Stimulated activated CD8-positive, alpha-beta memory T cell treated with anti-CD3 and anti-CD28 coated beads, Interleukin-4, amount 100 ng/mL, for 1 hour (primary cell): Measurements from ENCODE around the gene MARF1.
A peak's percentile ranks its signal among the peaks of the same experiment; 100 is the strongest.
"Not testable (repeated sequence)": the region's sequence is repeated elsewhere in the genome, so short reads cannot be mapped to it uniquely, and the experiment has no call there.

Source experiments
- DNase-seq, 2 donors: peaks; one replicate each; pipeline ENCODE4 v3.0.0-alpha.2; 2020; ENCODE audit warnings: low read depth in 2 of 2, low spot score in 1 of 2

Gene MARF1

DNA sequence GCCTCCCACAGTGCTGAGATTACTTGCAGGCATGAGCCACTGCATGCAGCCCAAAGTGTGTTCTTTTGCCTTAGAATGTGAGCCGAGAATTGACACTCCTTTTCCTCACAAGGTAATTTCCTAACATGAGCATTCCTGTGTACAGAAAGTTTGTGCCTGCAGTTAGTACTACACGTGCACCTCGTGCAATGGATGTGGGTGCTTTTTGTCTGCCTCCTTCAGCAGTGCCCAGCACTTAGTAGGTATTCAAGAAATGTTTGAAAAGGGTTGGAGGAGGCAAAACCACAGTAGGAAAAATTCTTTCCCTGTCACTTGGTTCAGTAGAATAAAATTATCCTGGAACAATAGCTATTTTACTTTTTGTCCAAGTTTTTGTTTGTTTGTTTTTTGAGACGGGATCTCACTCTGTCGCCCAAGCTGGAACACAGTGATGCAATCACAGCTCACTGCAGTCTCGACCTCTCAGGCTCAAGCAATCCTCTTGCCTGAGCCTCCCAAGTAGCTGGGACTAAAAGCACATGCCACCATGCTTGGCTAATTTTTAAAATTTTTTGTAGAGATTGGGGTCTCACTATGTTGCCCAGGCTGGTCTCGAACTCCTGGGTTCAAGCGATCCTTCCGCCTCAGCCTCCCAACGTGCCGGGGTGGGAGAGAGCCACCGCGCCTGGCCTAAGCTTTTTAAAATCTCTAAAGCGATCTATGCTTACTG, 9.5 kb upstream of the MARF1 start:
- no peak for DNase-seq

DNA sequence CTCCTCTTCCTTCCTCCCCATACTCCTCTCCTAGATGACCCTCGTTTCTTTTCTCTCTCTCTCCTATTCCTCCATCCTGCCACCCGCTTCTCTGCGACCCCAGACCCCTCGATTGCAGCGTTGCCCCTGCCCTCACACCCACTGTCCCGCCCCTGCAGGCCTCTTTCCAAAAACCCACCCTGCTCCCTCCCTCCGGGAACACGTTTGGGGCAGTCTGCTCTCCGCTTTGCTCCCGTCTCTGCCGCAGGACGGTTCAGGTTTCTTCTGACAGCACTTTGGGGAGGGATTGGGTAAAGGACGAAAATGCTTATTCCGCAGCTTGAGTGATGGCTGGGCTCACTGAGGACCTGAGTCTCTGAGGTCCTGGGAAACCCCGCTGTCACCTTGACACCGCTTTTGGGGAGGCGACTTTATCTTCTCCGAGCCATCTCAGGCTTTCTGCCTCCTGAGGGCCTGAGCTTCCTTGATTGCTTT, 7.8 kb upstream of the MARF1 start:
- no peak for DNase-seq

DNA sequence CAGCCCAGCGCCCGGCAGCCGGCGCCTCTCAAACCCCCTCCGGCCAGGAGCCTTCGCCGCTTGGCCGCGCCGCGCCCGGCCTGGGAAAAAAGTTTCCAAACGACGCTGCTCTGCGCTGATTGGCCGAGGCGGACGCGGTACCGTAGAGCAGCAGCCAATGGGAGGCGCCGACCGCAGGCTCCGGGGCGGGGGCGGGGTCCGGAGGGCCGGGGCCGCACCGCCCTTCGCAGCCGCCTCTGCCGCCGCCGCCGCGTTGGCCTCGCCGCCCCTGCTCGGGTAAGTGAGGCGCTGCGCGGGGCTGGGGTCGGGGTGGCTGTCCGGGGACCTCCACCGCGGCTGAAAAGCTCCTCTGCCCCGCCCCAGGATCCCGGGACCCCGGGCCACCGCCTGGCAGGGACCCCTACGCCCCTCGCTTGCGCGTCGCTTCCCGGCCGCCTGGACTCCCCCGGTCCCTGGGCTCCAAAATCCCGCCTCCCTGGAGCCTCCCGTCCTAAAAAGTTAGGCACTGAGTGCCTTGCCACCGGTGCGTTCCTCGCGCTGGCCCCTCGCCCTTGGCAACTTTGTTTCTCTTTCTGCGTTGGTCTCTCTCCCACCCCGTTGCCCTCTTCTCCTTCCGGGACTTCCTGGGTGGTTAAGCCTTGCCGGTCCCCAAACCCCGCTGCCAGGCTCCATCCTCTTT, 7.2 kb upstream of the MARF1 start, which contains the start of gene NDE1:
TSS of gene NDE1 (plus strand) at position 227 of the 679 bp plus-strand sequence. CDS start 14,534 bp downstream, outside the sequence.
- peak; percentile 76 to 77 for DNase-seq

DNA sequence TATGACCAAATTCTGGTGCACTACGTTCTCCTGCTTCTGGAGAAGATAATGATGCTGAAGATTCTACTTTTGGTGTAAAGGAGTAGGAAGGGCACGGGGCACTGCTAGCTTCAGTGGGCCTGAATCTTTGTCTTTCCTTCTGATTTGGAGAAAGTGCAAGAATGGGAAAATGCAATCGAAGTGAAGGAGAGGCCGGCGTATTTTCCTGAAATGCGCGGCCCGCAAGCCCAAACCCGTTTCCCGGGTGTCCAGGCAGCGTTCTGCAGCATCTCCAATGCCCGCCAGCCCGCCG, 6.7 kb upstream of the MARF1 start:
- DNase-seq, result no peak

DNA sequence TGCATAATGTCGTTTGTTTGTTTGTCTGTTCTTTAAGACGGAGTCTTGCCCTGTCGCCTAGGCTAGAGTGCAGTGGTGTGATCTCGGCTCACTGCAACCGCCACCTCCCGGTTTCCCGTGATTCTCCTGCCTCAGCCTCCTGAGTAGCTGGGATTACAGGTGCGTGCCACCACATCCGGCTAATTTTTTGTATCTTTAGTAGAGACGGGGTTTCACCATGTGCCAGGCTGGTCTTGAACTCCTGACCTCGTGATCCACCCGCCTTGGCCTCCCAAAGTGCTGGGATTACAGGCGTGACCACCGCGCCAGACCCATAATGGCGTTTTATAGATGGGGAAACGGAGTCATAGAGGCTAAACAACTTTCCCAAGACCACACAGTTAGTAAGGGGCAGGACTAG, 6.4 kb upstream of the MARF1 start:
- DNase-seq, result not testable (repeated sequence)

DNA sequence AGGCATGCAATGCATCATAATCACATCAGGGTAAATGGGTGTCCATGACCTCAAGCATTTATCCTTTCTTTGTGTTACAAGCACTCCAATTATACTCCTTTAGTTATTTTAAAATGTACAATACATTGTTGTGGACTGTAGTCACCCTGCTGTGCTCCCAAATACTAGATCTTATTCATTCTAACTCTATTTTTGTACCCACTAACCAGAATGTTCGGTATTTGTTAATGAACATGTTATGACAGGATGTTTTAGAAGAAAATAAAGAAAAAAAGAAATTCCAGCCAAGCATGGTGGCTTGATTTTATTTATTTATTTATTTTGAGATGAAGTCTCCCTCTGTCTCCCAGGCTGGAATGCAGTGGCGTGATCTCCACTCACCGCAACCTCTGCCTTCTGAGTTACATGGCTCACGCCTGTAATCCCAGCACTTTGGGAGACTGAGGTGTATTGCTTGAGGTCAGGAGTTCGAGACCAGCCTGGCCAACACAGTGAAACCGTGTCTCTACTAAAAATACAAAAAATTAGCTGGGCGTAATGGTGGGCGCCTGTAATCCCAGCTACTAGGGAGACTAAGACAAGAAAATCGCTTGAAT, 5.3 kb upstream of the MARF1 start:
- no peak for DNase-seq

DNA sequence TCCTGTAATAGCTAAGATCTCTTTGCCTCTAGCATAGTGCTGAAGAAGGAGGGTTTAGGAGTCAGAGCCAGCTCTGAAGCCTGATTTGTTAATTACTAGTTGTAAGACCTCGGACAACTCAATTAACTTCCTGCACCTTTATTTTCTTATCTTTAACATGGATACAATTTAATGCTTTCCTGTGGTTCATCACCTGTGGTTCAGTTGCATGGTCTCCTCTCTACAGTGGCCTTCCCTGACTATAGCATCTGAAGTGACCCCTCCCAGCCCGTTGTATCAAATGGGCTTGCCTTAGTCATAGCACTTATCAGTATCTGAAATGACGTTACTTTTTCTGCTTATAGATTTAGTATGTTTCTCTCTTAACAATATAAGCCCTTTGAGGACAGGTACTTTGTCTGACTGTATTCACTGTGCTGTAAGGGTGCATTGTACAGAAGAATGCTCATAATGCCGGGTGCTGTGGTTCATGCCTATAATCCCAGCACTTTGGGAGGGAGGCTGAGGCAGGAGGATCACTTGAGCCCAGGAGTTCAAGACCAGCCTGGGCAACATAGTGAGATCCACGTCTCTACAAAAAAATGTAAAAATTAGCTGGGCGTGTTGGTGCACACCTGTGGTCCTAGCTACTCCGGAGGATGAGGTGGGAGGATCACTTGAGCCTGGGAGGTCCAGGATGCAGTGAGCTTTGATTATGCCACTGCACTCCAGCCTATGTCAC, 4.5 kb upstream of the MARF1 start:
- no peak for DNase-seq

DNA sequence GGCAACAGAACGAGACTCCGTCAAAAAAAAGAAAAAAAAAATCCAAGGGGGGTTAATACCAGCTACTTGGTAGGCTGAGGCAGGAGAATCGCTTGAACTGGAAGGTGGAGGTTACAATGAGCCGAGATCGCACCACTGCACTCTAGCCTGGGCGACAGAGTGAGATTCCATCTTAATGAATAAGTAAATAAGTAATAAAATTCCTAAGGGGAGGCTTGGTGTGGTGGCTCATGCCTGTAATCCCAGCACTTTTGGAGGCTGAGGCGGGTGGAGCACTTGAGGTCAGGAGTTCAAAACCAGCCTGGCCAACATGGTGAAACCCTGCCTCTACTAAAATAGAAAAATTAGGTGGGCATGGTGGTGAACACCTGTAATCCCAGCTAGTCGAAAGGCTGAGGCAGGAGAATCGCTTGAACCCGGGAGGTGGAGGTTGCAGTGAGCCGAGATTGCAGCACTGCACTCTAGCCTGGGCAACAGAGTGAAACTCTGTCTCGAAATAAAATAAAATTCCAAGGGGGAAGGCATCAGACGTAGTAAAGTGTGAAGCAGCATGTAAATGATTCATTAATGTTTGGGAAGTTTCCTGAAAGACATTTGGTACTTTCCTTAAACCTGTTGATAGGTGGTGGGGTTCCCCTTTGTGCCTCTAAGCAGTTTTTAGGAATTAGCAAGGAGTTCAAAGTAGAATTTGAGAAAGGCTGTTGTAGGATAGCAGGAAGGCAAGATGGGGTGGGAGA, 3.8 kb upstream of the MARF1 start:
- not testable (repeated sequence) for DNase-seq

DNA sequence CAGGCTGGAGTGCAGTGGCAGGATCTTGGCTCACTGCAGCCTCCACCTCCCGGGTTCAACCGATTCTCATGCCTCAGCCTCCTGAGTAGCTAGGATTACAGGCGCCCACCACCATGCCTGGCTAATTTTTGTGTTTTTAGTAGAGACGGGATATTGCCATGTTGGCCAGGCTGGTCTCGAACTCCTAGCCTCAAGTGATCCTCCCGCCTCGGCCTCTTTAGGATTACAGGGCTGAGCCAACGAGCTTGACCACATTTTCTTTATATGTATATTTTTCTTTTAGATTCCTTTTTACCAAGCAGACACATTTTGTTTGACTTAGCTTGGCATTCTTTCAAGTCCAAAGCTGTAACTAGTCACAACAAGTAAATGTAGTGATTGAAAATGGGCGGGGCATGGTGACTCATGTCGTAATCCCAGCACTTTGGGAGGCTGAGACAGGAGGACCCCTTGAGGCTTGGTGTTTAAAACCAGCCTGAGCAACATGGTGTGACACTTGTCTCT, 2.1 kb upstream of the MARF1 start:
- DNase-seq, result not testable (repeated sequence)

DNA sequence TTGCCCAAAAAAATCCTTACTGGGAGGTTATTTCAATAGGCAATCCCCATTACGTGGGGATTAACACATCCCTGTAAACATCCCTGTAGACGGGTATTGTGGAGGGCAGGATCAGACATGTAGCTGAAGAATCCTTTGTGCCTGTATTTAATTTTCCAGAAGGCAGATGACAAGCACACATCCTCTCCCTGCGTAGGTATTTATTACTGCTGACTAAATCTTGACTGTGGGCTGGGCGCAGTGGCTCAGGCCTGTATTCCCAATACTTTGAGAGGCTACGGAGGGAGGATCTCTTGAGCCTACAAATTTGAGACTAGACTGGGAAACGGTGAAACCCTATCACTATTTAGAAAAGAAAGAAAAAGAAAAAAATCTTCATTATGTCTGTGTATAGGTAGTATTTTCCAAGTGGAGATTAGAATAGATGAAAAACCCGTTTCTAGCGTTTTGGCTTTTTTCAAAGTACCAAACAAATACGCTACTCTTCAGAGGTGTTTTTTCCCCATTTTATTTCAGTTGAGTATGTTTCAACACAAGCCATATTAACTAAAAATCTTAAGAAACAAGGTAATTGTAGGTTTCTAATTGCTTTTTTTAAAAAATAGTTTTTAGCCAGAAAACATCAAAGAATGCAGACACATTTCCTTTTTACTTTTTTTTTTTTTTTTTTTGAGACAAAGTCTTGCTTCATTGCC, 1.5 kb upstream of the MARF1 start:
- no peak for DNase-seq

DNA sequence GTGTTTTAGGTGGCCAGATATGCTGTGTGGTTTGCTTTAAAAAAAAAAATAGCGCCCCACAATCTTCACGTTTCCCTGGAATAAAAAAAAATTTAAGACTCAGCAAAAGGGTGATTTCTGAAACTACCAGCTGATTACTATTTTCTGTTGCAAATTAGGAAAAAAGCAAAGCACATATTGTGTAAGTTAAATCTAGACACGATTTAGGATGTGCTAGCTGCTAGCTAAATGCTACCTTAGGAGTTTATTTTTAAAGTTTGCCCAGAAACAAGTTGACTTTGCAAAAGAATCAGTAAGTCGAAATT, 944 bp upstream of the MARF1 start:
- DNase-seq, result no peak

DNA sequence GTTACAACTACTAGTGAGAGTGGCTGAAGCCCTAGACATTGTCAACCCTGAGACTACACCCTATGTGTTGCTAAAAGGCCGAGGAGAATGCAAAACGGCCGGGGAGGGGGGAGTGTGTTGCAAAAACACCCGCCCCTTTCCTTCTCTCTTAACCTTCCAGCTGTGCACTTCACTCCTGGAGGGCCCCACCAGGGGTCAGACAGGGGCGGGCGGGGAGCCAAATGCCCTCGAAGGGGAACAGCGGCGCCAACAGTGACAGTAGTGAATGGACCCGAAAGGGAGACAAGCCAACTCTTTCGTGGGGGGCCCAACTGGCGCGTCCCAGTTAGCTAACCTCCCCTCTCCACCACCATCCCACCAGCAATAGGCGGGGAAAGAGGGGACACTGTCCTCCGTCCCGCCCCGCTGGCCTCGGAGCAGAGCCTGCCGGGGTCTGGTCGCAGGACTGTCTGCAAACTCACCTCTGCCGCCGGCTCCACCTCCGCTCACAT, 352 bp downstream of the MARF1 start:
- peak; percentile 44 to 65 for DNase-seq

DNA sequence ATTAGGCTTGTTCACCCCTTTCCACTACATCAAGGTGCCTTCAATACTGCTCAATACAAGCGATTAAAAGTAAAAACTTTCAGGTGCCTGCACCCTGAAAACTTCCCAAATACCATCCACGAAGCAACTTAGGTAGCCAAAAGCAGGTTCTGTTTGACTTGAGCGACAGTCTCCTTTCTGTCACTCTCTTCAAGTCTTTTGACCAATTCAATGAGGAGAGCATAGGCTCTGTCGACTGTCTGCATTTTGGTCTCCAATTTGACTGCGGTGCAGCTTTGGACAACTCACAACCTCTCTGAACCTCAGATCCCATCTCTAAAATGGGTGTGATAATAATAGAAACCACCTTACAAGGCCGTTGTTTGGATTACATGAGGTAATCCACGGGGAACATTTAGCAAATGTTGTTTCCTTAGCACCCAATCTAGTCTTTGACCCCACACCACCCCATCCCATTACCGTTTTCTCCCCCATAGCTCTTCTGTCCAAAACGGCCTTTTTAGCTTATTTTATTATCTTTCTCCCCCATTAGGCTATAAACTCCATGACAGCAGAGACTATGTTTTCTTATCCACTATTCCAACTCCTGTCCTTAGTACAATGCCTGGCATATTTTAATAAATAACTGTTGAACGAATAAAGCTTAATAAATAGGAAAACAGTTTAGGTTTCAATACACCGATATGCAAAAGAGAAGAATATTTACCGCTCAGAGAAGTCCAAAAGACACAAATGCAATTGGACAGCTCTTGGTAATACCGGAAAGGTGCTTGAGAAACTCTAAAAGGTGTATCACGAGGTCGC, 999 bp downstream of the MARF1 start:
- no peak for DNase-seq

DNA sequence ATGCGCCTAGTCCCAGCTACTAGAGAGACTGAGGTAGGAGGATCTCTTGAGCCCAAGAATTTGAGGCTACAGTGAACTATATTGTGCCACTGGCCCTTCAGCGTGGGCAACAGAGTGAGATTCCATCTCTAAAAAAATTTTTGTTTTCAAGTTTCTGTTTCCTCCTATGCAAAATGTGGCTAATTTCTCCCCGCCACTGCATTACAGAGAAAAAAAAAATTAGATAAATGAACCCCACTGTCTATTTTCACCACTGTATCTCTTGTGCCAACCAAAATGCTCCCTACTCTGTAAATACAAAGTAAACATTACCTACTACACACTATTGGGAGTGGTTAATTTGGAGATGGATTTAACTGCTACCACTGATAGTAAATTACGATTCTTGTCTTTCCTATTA, 2.0 kb downstream of the MARF1 start:
- no peak for DNase-seq

DNA sequence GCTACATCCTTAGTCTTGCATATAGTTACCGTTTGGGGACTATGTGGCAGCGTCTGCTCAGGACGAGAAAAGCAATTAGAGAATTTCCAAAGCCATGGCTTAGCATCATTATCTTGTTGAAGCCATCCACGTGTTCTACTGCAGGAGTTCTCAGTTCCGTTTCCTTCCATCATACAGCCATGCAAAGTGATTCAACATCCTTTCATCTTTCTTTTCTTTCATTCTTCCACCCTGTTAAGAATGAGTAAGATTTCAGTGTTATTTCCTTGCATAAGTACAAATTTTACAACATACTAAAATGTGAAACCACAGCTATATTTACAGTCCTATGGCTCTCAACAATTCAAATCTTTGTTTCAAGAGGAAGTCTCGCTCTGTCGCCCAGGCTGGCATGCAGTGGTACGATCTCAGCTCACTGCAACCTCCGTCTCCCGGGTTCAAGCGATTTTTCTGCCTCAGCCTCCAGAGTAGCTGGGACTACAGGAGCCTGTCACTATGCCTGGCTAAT, 3.8 kb downstream of the MARF1 start:
- DNase-seq, result no peak

DNA sequence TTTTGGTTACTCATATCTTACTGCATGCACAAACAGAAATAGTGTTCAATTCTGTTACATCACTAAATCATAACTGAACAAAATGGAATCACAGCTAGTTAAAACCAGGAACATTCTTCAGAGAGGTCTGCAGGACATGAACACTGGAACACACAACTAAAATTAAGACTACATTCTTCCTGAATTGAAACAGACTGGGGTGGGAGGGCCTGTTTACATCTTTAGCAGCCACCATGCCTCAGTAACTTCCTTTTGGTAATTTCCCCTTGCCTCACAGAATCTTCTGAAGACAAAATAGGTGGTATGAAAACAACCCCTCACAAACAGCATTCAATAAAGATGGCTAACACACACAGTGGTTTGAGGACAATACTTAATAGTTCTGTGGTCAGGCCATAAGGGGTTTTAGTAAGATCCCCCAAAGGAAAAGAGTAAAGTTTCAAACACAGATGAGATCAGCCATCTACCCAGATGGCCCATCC, 6.5 kb downstream of the MARF1 start:
- no peak for DNase-seq

DNA sequence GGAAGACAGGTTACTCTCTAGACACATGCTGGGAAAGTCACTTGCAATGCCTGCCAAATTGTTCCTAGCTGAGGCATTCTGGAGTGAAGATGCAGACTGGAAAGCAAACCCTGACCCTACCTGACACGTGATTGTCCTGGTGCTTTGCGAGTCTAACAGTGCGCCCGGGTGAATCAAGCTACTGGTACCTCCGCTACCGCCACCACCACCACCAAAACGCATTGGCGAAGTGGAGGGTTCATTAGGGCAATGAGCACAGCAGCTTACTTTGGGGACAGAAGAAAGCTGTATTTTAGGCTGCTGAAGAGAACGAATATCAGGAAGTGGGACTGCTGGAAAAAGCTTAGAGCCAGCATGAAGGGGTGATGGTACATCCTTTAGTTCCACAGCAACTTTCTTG, 7.0 kb downstream of the MARF1 start:
- DNase-seq, result no peak

DNA sequence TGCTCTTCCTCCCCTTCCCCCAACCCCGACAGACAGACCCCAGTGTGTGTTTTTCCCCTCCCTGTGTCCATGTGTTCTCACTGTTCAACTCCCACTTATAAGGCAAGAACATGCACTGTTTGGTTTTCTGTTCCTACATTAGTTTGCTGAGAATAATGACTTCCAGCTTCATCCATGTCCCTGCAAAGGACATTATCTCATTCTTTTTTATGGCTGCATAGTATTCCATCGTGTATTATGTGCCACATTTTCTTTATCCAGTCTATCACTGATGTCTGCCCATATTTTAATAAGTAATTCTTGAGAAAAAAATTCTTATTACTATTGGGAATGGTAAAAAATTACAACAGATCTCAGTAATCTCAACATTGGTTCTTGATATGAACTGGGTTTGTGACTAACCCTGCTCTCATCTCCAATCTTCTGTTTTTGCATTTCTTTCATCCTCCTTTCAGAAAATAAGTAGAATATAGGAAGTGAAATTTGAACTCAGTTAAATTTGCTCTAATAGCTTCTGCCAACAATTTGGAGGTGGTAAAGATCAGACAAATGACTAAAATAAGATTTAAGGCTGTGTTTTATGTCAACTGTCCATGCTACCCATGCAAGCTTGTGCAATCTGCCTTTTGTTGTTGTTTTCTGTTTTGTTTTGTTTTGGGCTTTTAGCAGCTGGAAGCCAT, 11.1 kb downstream of the MARF1 start:
- DNase-seq, result no peak

DNA sequence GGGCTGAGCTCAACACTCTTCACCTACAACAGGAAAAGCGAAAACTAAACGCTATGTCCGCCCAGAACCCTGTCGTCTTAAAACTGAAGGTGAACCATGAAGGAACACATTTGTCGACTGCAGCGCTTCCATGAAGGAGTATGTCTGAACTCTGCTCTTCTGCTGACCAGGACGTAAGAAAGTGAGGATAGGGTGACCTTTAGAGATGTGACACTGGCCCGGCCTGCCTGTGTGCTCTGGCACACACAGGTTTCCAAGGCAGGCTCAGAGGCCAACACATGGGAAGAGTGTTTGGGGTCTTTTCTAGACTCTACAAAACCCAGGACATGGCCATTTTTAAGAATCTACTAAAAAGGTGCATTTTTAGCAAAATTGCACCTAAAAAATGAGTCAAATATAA, 21.1 kb downstream of the MARF1 start:
- no peak for DNase-seq
